ENCODE results near the gene OR4D9.

GRCh38 chr11:59555601-59556114 lies 44.3 kb downstream of the OR4D9 start:
- no peak for TF ChIP-seq CTCF (IDR thresholded peaks at IDR 0.05)
- TF ChIP-seq POLR2A (IDR thresholded peaks at IDR 0.05), result no peak
